Measurements from ENCODE around the gene LDB2.

LDB2 gene

GRCh38 chr4:16837475-16837874, 61.0 kb downstream of the LDB2 start:
- DNase-seq = no peak

GRCh38 chr4:16836324-16836723, 62.1 kb downstream of the LDB2 start:
- DNase-seq = no peak

DNA sequence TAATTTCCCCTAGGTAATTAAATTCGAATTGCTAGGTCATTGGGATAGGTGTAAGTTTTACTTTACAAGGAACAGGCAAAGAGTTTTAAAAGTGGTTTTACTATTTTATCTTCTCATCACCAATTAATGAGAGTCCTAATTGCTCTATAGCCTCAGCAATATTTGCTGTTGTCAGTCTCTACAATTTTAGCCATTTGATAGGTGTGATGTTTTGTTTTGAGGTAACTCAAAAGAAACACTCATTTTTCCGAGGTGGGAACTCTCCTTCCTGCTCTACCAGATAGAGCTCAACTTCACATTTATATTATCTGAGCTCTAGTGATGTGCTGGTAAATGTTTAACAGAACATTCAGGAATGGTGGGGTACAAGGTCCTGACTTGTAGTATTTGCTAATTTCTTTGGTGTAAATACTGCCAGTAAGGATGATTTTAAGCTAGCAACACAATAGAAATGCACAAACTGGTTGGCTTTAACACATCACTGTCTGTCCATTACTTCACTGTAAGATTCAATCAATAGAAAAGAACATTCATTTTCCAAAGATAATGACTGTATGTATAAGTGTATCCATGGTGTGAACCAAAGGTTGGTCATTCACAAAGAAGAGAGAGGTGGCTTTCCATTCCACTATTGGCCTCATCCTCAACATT, 62.7 kb downstream of the LDB2 start:
- DNase-seq = no peak

DNA sequence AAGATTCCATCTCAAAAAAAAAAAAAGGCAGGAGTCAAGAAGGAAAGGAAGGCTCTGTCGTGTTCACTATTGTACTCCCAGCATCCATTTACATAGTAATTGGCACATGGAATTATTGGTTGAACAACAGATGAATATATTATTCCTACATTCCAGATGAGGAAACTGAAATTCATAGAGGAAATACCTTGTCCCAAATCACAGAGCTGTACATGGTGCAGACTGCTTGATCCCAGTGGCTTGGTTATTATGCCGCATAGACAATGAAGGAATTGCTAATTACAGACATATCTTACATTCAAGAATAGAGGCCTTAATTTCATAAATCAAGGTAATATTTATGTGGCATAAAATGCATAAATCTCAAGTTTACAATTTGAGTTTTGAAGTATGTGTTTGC, 63.6 kb downstream of the LDB2 start:
- no peak for DNase-seq

GRCh38 chr4:16833722-16834121, 64.7 kb downstream of the LDB2 start:
- DNase-seq = no peak

GRCh38 chr4:16830081-16830480, 68.4 kb downstream of the LDB2 start:
- DNase-seq = no peak

- no peak for DNase-seq
These were observed 70.4 kb downstream of the LDB2 start for GRCh38 chr4:16827794-16828724.

- DNase-seq = no peak
These were observed 71.4 kb downstream of the LDB2 start for GRCh38 chr4:16827045-16827444.

DNA sequence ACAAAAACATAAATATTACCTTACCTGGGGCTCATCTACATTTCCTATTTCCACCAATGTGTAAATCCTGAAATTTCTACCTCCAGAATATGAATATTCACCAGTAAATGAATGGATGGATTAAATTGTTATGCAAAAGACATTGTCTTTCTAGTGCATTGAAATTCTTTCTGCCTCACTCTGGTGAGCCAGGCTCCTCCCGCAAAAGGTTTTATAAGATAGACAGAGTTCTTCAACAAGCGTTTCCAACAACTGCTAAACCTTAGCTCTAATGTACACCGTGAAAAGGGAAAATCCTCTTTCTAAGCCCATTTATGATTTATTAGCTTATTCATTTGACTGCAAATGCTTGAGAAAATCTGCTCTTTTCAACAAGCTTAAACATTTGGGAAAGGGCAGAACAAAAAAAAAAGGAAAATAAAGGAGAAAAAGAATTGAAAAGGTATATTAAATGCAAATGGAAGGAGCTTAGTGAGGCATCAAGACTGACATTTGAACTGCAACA, 72.0 kb downstream of the LDB2 start:
- DNase-seq = no peak

DNA sequence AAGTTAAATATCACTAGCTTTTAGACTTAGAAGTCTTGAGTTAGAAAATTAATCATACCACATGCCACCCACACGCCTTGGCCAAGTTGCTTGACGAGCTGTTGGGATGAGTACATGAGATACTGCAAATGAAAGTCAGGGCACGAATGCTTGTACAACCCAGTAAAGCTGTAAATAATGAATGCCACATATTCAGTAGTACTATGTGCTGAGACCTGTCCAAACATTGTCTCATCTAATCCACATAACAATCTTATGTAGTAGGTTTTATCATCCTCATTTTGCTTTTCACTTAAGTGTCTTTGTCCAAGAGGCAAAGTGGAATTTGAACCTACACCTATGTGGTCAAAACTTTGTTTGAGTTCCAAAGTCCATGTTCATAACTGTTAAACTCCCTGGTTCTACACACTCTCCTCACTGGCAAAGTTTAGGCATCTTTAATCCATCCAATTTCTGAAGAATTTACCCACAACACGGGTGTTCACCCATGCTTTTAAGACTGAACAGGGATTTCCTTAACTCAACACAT, 74.1 kb downstream of the LDB2 start:
- no peak for DNase-seq

GRCh38 chr4:16820329-16820728, 78.1 kb downstream of the LDB2 start:
- no peak for DNase-seq

GRCh38 chr4:16819652-16820051, 78.8 kb downstream of the LDB2 start:
- DNase-seq = no peak

DNA sequence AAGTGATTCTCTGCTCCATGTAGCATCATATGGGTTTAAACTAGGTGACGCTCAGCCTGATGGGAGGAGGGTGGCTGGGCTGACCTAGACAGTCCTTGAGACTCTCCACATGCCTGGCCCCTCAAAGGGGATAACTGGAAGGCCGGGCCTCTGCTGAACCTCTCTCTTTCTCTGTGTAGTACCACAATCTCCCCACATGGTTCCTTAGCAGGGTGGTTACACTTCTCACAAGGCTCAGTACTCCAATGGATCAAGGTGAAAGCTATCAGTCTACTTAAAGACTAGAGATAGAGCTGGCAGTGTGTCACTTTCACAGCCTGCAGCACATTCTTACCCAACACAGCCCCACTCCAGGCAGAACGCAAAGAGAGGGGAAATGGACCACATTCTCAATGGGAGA, 80.4 kb downstream of the LDB2 start:
- DNase-seq = no peak

- DNase-seq = no peak
These were observed 81.2 kb downstream of the LDB2 start for GRCh38 chr4:16817286-16817685.

DNA sequence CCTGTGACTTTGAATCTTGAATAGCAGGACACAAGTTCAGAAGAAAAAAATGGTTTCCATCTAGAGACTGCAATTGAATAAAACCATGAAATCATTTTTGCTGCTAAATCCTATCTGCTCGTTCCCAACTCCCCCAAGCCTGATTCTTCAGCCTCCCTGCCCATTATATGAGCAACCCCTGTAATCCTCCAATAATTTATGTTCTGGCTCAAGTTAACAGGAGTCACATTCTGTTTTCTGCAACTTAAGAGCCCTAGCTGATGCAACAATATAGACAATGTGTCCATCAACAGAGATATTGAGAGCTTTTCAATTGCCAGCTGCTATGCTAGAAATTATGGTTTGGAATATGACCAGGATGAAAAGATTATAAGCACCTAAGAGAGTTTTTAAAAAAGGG, 84.1 kb downstream of the LDB2 start:
- no peak for DNase-seq

GRCh38 chr4:16812041-16812440, 86.4 kb downstream of the LDB2 start:
- no peak for DNase-seq

GRCh38 chr4:16809943-16810342, 88.5 kb downstream of the LDB2 start:
- no peak for DNase-seq

GRCh38 chr4:16809064-16809463, 89.4 kb downstream of the LDB2 start:
- no peak for DNase-seq

DNA sequence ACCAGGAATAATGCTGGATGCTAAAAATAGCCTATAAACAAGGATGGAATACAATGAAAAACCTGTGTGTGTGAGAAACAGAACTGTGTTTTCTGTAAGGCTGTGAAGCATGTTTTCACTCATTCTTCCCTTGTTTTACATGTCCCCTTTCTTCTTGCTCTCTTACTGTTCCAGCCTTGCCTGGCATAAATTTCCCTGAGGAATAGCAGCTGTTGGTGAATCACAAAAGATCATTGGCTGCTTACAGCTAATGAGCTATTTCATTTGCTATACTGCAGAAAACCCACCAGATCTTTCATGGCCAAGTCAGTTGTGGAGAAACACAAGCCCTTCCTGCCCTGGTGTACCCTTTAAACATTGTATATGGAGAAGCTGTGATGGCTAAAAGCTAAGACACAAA, 91.1 kb downstream of the LDB2 start:
- no peak for DNase-seq

DNA sequence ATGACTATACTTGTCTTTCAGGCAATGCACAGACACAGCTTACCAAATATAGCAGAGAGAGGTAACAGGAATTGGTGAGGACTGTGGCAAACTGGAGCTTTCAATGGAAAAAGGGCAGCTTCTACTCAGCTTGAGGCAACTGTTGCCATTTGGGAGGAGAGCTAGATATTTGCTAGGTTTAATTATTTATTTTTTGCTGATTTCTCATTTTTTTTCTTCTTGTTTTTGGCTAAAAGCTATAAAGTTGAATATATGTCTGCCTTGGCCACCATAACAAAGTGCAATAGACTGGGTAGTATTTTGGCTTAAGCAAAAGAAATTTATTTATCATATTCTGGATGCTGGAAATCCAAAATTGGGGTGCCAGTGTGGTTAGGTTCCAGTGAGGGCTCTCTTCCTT, 93.9 kb downstream of the LDB2 start:
- no peak for DNase-seq

DNA sequence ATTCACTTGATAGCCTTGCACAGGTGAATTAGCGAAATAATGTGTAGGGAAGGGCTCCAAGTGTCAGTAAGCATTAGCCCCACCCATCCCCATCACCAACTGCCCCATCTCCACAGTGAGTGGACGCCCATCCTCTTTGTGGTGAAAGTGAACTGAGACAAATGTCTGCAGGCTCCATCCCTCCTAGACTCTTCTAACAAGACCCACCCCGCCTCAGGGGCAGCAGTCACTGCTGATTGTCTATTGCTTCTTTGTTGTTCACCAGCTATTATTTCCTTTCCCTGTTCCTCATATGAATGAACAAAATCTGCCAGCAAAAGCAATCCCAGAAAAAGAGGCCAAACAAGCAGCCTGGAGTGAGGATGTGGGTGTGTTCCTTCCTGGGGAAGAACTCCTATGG, 96.4 kb downstream of the LDB2 start:
- no peak for DNase-seq

GRCh38 chr4:16801356-16801755, 97.1 kb downstream of the LDB2 start:
- DNase-seq = no peak

DNA sequence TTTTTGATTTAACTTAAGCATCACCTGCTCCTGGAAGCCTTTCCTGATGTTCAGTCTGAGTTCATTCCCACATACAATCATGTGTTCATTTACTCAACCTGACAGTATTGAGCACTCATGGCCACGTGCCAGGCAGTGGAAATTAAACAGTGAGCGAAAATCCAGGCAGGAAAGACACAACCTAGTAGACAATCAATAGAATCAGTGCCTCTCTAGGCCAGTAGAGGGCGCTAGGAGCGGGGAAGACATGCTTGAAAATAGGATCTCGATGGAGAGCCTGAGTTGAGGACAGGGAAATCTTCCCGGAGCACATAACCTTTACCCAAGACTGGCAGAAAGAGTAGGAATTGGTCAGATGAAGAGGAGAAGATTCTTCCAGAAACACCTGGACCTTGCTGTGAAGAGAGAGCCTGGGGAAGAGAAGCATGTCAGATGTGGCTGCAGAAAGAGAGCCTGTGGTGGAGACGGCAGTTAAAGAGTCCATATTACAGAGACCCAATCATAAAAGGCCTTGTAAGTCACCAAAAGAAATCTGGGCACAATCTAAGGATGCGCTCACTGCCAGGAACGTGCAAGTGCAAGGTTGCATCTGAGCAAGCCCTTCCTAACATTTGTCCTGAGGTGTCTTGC, 103.5 kb downstream of the LDB2 start:
- DNase-seq = peak; percentile 53

DNA sequence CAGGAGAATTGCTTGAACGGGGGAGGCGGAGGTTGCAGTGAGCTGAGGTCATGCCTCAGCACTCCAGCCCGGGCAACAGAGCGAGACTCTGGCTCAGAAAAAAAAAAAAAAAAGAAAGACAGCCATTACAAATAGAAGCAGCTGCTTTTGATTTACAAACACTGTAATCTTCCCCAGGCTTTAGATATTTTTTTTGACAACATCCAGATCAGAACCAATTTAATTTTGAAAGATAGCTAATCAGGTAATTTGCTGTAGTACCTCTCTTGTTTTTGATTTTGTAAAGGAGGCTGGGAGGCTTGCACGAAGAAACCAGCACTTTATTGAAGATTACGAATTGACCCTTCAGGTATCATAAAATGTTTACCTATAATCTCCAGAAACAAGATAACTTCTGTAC, 107.0 kb downstream of the LDB2 start:
- no peak for DNase-seq

All from DMS53 (cell line).